Measurements from ENCODE around the gene LBHD1. TPM values are rescaled to one million over a fixed set of nuclear protein-coding genes. Genes with fewer than 3 reads are reported as not detected.
A peak's percentile ranks its signal among the peaks of the same experiment; 100 is the strongest.

Gene LBHD1
- total and polyA plus RNA-seq, 2 of the 13 experiments (the other 11 are each of a cell fraction or from before 2014, with no cell fraction given): 3.2 to 3.7 TPM

DNA sequence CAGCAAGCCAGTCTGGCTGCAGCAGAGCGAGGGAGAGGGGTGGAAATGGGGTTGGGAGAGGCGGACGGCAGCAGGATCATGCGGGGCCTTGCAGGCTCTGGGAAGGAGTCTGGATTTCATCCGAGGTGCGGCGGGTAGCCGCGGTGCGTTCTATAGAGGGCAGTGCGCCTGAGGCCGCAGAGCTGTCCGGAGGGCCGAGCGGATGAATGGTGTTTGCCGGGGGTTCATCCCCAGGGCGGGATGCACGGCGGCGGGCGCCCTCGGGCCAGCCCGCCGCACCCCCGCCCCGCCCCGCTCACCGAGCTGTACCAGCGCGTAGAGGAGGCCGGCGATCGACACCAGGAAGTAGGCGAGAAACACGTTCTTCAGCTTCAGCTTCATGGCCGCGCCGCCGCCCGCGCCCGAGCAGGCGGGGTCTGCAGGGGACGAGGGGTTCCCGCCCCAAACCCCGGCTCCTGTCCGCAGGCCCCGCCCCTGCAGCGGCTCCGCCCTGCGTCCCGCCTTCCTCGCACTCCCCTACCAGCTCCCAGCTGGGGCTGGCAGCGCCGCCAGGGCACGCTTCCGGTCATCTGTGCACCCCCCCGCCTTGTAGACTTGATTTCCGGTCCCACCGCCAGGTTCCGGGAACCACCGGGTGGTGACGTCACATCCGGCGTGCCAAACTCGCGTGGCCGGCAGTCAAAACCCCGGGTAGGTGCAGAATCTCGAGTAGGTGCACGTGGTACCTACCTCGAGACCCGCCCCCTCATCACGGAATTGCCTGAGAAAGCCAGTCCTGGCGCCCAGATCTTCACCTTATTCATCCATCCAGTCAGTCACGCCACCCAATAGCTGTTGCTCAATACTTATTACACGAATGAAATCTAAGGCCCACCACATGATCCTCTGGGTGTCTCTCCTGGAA lies 50.2 kb downstream of the LBHD1 start, which contains the start of gene B3GAT3 (continued):
- TF ChIP-seq, protein P1, sequence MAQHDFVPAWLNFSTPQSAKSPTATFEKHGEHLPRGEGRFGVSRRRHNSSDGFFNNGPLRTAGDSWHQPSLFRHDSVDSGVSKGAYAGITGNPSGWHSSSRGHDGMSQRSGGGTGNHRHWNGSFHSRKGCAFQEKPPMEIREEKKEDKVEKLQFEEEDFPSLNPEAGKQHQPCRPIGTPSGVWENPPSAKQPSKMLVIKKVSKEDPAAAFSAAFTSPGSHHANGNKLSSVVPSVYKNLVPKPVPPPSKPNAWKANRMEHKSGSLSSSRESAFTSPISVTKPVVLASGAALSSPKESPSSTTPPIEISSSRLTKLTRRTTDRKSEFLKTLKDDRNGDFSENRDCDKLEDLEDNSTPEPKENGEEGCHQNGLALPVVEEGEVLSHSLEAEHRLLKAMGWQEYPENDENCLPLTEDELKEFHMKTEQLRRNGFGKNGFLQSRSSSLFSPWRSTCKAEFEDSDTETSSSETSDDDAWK (CRISPR knock-in tag; IDR thresholded peaks at IDR 0.05): no peak
- TF ChIP-seq, protein P2, sequence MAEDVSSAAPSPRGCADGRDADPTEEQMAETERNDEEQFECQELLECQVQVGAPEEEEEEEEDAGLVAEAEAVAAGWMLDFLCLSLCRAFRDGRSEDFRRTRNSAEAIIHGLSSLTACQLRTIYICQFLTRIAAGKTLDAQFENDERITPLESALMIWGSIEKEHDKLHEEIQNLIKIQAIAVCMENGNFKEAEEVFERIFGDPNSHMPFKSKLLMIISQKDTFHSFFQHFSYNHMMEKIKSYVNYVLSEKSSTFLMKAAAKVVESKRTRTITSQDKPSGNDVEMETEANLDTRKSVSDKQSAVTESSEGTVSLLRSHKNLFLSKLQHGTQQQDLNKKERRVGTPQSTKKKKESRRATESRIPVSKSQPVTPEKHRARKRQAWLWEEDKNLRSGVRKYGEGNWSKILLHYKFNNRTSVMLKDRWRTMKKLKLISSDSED (CRISPR knock-in tag; IDR thresholded peaks at IDR 0.05): no peak
- TF ChIP-seq STAT5B (CRISPR knock-in tag; IDR thresholded peaks at IDR 0.05) (0 out of 2 replicates have a peak, but pooled peaks have one; percentile 21), ZNF441 (CRISPR knock-in tag; IDR thresholded peaks at IDR 0.05; ENCODE audit: borderline replicate concordance) (no peak; the same call in 1 of the 2 replicates), ZBTB7A (CRISPR knock-in tag; IDR thresholded peaks at IDR 0.05) (0 out of 2 replicates have a peak, but pooled peaks have one; percentile 29), ZNF501 (CRISPR knock-in tag; IDR thresholded peaks at IDR 0.05) (peak; percentile 67), SNAPC2 (CRISPR knock-in tag; IDR thresholded peaks at IDR 0.05) (0 out of 2 replicates have a peak, but pooled peaks have one; percentile 41), RBFOX2 (IDR thresholded peaks at IDR 0.05; ENCODE audit: low read depth, low read length) (peak; percentile 91), TP53 (CRISPR knock-in tag; conservative IDR thresholded peaks at IDR 0.05) (0 out of 2 replicates have a peak, but pooled peaks have one; percentile 32), ZNF260 (CRISPR knock-in tag; IDR thresholded peaks at IDR 0.05; ENCODE audit: borderline replicate concordance, low read depth) (no peak), ELF1 (CRISPR knock-in tag; IDR thresholded peaks at IDR 0.05) (peak; percentile 97), ZNF230 (CRISPR knock-in tag; IDR thresholded peaks at IDR 0.05) (no peak; the same call in 1 of the 2 replicates), ZZZ3 (CRISPR knock-in tag; IDR thresholded peaks at IDR 0.05; ENCODE audit: borderline replicate concordance) (no peak), ISL2 (CRISPR knock-in tag; IDR thresholded peaks at IDR 0.05) (peak; percentile 46)
- TF ChIP-seq, protein P3, sequence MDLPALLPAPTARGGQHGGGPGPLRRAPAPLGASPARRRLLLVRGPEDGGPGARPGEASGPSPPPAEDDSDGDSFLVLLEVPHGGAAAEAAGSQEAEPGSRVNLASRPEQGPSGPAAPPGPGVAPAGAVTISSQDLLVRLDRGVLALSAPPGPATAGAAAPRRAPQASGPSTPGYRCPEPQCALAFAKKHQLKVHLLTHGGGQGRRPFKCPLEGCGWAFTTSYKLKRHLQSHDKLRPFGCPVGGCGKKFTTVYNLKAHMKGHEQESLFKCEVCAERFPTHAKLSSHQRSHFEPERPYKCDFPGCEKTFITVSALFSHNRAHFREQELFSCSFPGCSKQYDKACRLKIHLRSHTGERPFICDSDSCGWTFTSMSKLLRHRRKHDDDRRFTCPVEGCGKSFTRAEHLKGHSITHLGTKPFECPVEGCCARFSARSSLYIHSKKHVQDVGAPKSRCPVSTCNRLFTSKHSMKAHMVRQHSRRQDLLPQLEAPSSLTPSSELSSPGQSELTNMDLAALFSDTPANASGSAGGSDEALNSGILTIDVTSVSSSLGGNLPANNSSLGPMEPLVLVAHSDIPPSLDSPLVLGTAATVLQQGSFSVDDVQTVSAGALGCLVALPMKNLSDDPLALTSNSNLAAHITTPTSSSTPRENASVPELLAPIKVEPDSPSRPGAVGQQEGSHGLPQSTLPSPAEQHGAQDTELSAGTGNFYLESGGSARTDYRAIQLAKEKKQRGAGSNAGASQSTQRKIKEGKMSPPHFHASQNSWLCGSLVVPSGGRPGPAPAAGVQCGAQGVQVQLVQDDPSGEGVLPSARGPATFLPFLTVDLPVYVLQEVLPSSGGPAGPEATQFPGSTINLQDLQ (CRISPR knock-in tag; IDR thresholded peaks at IDR 0.05): 0 out of 2 replicates have a peak, but pooled peaks have one; percentile 48
- TF ChIP-seq, protein P4, sequence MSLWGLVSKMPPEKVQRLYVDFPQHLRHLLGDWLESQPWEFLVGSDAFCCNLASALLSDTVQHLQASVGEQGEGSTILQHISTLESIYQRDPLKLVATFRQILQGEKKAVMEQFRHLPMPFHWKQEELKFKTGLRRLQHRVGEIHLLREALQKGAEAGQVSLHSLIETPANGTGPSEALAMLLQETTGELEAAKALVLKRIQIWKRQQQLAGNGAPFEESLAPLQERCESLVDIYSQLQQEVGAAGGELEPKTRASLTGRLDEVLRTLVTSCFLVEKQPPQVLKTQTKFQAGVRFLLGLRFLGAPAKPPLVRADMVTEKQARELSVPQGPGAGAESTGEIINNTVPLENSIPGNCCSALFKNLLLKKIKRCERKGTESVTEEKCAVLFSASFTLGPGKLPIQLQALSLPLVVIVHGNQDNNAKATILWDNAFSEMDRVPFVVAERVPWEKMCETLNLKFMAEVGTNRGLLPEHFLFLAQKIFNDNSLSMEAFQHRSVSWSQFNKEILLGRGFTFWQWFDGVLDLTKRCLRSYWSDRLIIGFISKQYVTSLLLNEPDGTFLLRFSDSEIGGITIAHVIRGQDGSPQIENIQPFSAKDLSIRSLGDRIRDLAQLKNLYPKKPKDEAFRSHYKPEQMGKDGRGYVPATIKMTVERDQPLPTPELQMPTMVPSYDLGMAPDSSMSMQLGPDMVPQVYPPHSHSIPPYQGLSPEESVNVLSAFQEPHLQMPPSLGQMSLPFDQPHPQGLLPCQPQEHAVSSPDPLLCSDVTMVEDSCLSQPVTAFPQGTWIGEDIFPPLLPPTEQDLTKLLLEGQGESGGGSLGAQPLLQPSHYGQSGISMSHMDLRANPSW (CRISPR knock-in tag; IDR thresholded peaks at IDR 0.05; ENCODE audit: borderline replicate concordance): peak; percentile 78
- TF ChIP-seq, protein P5, sequence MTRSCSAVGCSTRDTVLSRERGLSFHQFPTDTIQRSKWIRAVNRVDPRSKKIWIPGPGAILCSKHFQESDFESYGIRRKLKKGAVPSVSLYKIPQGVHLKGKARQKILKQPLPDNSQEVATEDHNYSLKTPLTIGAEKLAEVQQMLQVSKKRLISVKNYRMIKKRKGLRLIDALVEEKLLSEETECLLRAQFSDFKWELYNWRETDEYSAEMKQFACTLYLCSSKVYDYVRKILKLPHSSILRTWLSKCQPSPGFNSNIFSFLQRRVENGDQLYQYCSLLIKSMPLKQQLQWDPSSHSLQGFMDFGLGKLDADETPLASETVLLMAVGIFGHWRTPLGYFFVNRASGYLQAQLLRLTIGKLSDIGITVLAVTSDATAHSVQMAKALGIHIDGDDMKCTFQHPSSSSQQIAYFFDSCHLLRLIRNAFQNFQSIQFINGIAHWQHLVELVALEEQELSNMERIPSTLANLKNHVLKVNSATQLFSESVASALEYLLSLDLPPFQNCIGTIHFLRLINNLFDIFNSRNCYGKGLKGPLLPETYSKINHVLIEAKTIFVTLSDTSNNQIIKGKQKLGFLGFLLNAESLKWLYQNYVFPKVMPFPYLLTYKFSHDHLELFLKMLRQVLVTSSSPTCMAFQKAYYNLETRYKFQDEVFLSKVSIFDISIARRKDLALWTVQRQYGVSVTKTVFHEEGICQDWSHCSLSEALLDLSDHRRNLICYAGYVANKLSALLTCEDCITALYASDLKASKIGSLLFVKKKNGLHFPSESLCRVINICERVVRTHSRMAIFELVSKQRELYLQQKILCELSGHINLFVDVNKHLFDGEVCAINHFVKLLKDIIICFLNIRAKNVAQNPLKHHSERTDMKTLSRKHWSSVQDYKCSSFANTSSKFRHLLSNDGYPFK (CRISPR knock-in tag; IDR thresholded peaks at IDR 0.05; ENCODE audit: borderline replicate concordance): peak; percentile 85; the same call in 1 of the 2 replicates

Data from HepG2 (cell line).